HepG2 (cell line): Measurements from ENCODE around the gene RAC2. TPM values are rescaled to one million over a fixed set of nuclear protein-coding genes. Genes with fewer than 3 reads are reported as not detected.

Source experiments
- ATAC-seq: fragments of 200-7000 bp; cut with Tn5 transposase; 3 replicates; pipeline ENCODE4 v1.9.1; 2020; ENCODE audit warnings: mild to moderate bottlenecking, moderate library complexity
- BruUV-seq: library from RNA; stranded (reverse); fragments of 400-500 nt; replicated peaks from 2 replicates; lab custom pipeline; 2021; lab: Mats Ljungman, UMichigan
- CTCF ChIA-PET: fragments of 300-600 bp; formaldehyde crosslinking; extraction: SDS; loops from one replicate; lab custom pipeline; 2021; ENCODE audit warnings: low total read pairs, inconsistent platforms, low intra/inter-chr PET ratio; lab: Yijun Ruan, JAX
- POLR2A ChIA-PET: fragments of 350-600 bp; sonication (Branson Sonifier 250); formaldehyde crosslinking; loops from one replicate; lab custom pipeline; 2020; ENCODE audit warnings: antibody characterized with exemption, inconsistent platforms; lab: Yijun Ruan, JAX
- DNase-seq: peaks from one replicate; pipeline ENCODE4 v3.0.0-alpha.2; 2015; ENCODE audit warnings: low spot score
- FAIRE-seq: peaks from 3 replicates; lab custom pipeline; 2011; peaks lifted over from hg19 to GRCh38; lab: Jason Lieb, UNC
- H2AFZ ChIP-seq: one replicate; pipeline ENCODE4 v1.6.1; 2011; ENCODE audit warnings: low read length, inconsistent platforms
- H3K27ac ChIP-seq: fragments of 300-600 bp; 3 replicates; pipeline ENCODE4 v1.8.0; 2011; ENCODE audit warnings: mixed run types, mild to moderate bottlenecking, mixed read lengths, low read length, inconsistent platforms; ENCODE audit not compliant: insufficient read depth; ENCODE audit errors: extremely low read length
- H3K27me3 ChIP-seq, 2 experiments: fragments of 200-600 bp in 1 of 2; 2 replicates in 1 of 2; 3 replicates in 1 of 2; pipeline versions ENCODE4 v1.6.0 to v1.8.0; 2011; ENCODE audit warnings: low read length in 2 of 2, mild to moderate bottlenecking in 2 of 2, moderate library complexity in 2 of 2, inconsistent platforms in 1 of 2; ENCODE audit not compliant: insufficient read depth in 2 of 2, control insufficient read depth in 1 of 2
- H3K36me3 ChIP-seq, 2 experiments: fragments of 200-600 bp in 1 of 2; replicated peaks in 1 of 2; 2 replicates in 1 of 2; 3 replicates in 1 of 2; pipeline versions ENCODE4 v1.5.1 to v1.8.0; 2011; ENCODE audit warnings: low read length in 2 of 2, inconsistent platforms in 1 of 2; ENCODE audit not compliant: insufficient read depth in 2 of 2, control insufficient read depth in 1 of 2
- H3K4me1 ChIP-seq: 2 replicates; pipeline ENCODE4 v1.5.1; 2012; ENCODE audit warnings: low read length, inconsistent platforms; ENCODE audit not compliant: insufficient read depth
- H3K4me2 ChIP-seq: 2 replicates; pipeline ENCODE4 v1.6.0; 2011; ENCODE audit warnings: low read depth, low read length, inconsistent platforms
- H3K4me3 ChIP-seq, 3 experiments: fragments of 200-600 bp in 1 of 3; sonication (generic), shearing (Covaris generic) in 1 of 3; replicated peaks in 1 of 3; 2 replicates each; pipeline ENCODE4 v1.5.1; 2011 to 2016; ENCODE audit warnings: low read length in 3 of 3, inconsistent platforms in 2 of 3, low read depth in 2 of 3, mild to moderate bottlenecking in 2 of 3, control low read depth in 1 of 3, mixed read lengths in 1 of 3; ENCODE audit not compliant: insufficient read depth in 1 of 3
- H3K79me2 ChIP-seq: one replicate; pipeline ENCODE4 v1.6.1; 2011; ENCODE audit warnings: low read length, inconsistent platforms; ENCODE audit not compliant: insufficient read depth
- H3K9ac ChIP-seq: 2 replicates; pipeline ENCODE4 v1.6.0; 2011; ENCODE audit warnings: mild to moderate bottlenecking, low read depth, low read length, inconsistent platforms; ENCODE audit not compliant: insufficient read depth
- H3K9me3 ChIP-seq: 2 replicates; pipeline ENCODE4 v1.5.1; 2012; ENCODE audit warnings: mild to moderate bottlenecking, low read length
- H4K20me1 ChIP-seq: 2 replicates; pipeline ENCODE4 v1.6.0; 2011; ENCODE audit warnings: inconsistent platforms, mild to moderate bottlenecking, low read length, moderate library complexity; ENCODE audit not compliant: insufficient read depth
- HNRNPUL1 ChIP-seq: fragments of 200-400 bp; formaldehyde crosslinking; IDR thresholded peaks from 2 replicates; pipeline ENCODE4 v1.6.1; 2017; ENCODE audit warnings: low read depth, mild to moderate bottlenecking, low read length, moderate library complexity
- RBAK ChIP-seq: sonication (generic); formaldehyde crosslinking; IDR thresholded peaks from 2 replicates; pipeline ENCODE4 v1.5.1; 2020; ENCODE audit warnings: mild to moderate bottlenecking, missing genetic modification reagents
- ZNF407 ChIP-seq: sonication (generic); formaldehyde crosslinking; IDR thresholded peaks from one replicate; pipeline ENCODE4 v1.5.1; 2020; ENCODE audit warnings: mild to moderate bottlenecking, missing genetic modification reagents; ENCODE audit errors: not compliant biosample characterization
- WGBS: methylation state at CpG from one replicate; pipeline ENCODE4 v1.1.6; 2017; ENCODE audit warnings: low lambda C conversion rate; 5-methylcytosine and 5-hydroxymethylcytosine counted together
- in situ Hi-C: cut with HindIII; loops from 2 replicates; pipeline ENCODE4 v1.10.0; 2017; ENCODE audit warnings: low pct_unique_long_range_greater_than_20kb; ENCODE audit not compliant: extremely low pct_ligation_motif_present
- intact Hi-C: fragments of 100-400 bp; cut with micrococcal nuclease; formaldehyde crosslinking; loops from one replicate; pipeline ENCODE4 v1.10.0; 2022; ENCODE audit not compliant: unreplicated experiment
- polyA plus RNA-seq, 8 experiments: library from polyadenylated mRNA; depleted of rRNA in 3 of 8; stranded (reverse) in 7 of 8; unstranded in 1 of 8; fragments of >200 nt; fragmentation: Illumina TruSeq in 4 of 8; extraction: Trizol in 4 of 8; gene quantifications; 2 replicates each; pipeline versions ENCODE4 v1.2.1 to v1.2.3, GENCODE V29; 2011 to 2016; ENCODE audit warnings: low read depth in 4 of 8, missing spikeins in 1 of 8, mixed read lengths in 1 of 8; ENCODE audit not compliant: insufficient read depth in 1 of 8
- total RNA-seq, 5 experiments: library from RNA; depleted of rRNA; stranded (reverse); fragments of >200 nt; fragmentation: Illumina TruSeq; extraction: Trizol; gene quantifications; 2 replicates each; pipeline ENCODE4 v1.2.3, GENCODE V29; 2016; ENCODE audit warnings: low read depth in 1 of 5

The RAC2 gene
- total and polyA plus RNA-seq, 2 of the 13 experiments (the other 11 are each of a cell fraction or from before 2014, with no cell fraction given): 0.73 TPM; not detected in 1

- no peak for TF ChIP-seq ZNF407 (CRISPR knock-in tag)
Measured at GRCh38 chr22:37281195-37281594, 37.1 kb upstream of the RAC2 start (continued).

GRCh38 chr22:37280718-37281117 is 36.6 kb upstream of the RAC2 start:
- WGBS: 79% methylated on average over 5 of the region's 5 CpGs
- H3K79me2 ChIP-seq: no peaks in the 10 kb centered on the region
- no peaks in the 10 kb centered on the region; the same call in 1 of the 2 replicates for H3K4me1 ChIP-seq
- ChIA-PET CTCF (no interaction called here), POLR2A (no interaction called here)
- no peak overlapping the region for H3K4me2 ChIP-seq
- no TSS peak for BruUV-seq
- DNase-seq (no peak), ATAC-seq (no peak), FAIRE-seq (no peak)
- H3K4me3 ChIP-seq: no peak overlapping the region
- TF ChIP-seq RBAK (CRISPR knock-in tag) (peak; percentile 87), HNRNPUL1 (no peak)
- in situ Hi-C loops: no loop called here
- no peak overlapping the region for H3K27ac ChIP-seq
- H3K9me3 ChIP-seq: no peaks in the 10 kb centered on the region
- peaks cover 4 to 30% of the 10 kb centered on the region in 2 experiments; a peak in 4 of 5 replicates for H3K27me3 ChIP-seq
- no peaks in the 10 kb centered on the region for H4K20me1 ChIP-seq
- intact Hi-C loops: no loop called here
- H3K9ac ChIP-seq: no peak overlapping the region
- H3K36me3 ChIP-seq: no peaks in the 10 kb centered on the region
- no peak overlapping the region for H2AFZ ChIP-seq
